H9 (cell line): ENCODE measurements around the gene XRRA1. TPM values are rescaled to one million over a fixed set of nuclear protein-coding genes. Genes with fewer than 3 reads are reported as not detected.

Experiments used
- DNase-seq: peaks from one replicate; pipeline ENCODE4 v3.0.0-alpha.2; 2017
- H2AFZ ChIP-seq: one replicate; pipeline ENCODE4 v1.6.1; 2013; ENCODE audit warnings: mild to moderate bottlenecking, low read length, control low read depth, moderate library complexity
- H2AK5ac ChIP-seq: 2 replicates; pipeline ENCODE4 v1.6.1; 2013; ENCODE audit warnings: low read length, control low read depth, mixed read lengths; ENCODE audit not compliant: insufficient read length
- H2BK120ac ChIP-seq: one replicate; pipeline ENCODE4 v1.6.1; 2013; ENCODE audit warnings: low read depth, mild to moderate bottlenecking, low read length, control low read depth, inconsistent platforms; ENCODE audit not compliant: poor library complexity, severe bottlenecking
- H2BK12ac ChIP-seq: 2 replicates; pipeline ENCODE4 v1.6.1; 2013; ENCODE audit warnings: low read length, control low read depth, mixed read lengths, low read depth; ENCODE audit not compliant: insufficient read length
- H2BK15ac ChIP-seq: 2 replicates; pipeline ENCODE4 v1.6.1; 2013; ENCODE audit warnings: low read depth, low read length, control low read depth
- H2BK20ac ChIP-seq: one replicate; pipeline ENCODE4 v1.6.1; 2013; ENCODE audit warnings: low read depth, mild to moderate bottlenecking, low read length, control low read depth, inconsistent platforms; ENCODE audit not compliant: poor library complexity, severe bottlenecking
- H2BK5ac ChIP-seq: 2 replicates; pipeline ENCODE4 v1.6.1; 2013; ENCODE audit warnings: low read length, control low read depth, mixed read lengths; ENCODE audit not compliant: insufficient read length
- H3K14ac ChIP-seq: 2 replicates; pipeline ENCODE4 v1.6.1; 2013; ENCODE audit warnings: low read length, control low read depth; ENCODE audit not compliant: insufficient read depth
- H3K18ac ChIP-seq: 2 replicates; pipeline ENCODE4 v1.6.1; 2013; ENCODE audit warnings: low read depth, mild to moderate bottlenecking, mixed read lengths, low read length, control low read depth; ENCODE audit not compliant: insufficient read length
- H3K23ac ChIP-seq: 2 replicates; pipeline ENCODE4 v1.6.1; 2013; ENCODE audit warnings: low read length, control low read depth, mixed read lengths, low read depth; ENCODE audit not compliant: insufficient read length
- H3K23me2 ChIP-seq: 2 replicates; pipeline ENCODE4 v1.6.1; 2013; ENCODE audit warnings: low read depth, mild to moderate bottlenecking, mixed read lengths, low read length, control low read depth; ENCODE audit not compliant: insufficient read length, poor library complexity, severe bottlenecking
- H3K27ac ChIP-seq: 2 replicates; pipeline ENCODE4 v1.5.1; 2013; ENCODE audit warnings: low read length, control low read depth, mixed read lengths, low read depth; ENCODE audit not compliant: insufficient read length
- H3K27me3 ChIP-seq: 2 replicates; pipeline ENCODE4 v1.6.1; 2013; ENCODE audit warnings: low read length, control low read depth, inconsistent platforms; ENCODE audit not compliant: insufficient read depth
- H3K4ac ChIP-seq: 2 replicates; pipeline ENCODE4 v1.6.1; 2013; ENCODE audit warnings: low read depth, mild to moderate bottlenecking, control low read depth, inconsistent platforms, low read length, moderate library complexity
- H3K4me1 ChIP-seq: 2 replicates; pipeline ENCODE4 v1.6.1; 2013; ENCODE audit warnings: low read length, control low read depth, inconsistent platforms; ENCODE audit not compliant: insufficient read depth
- H3K4me2 ChIP-seq: 2 replicates; pipeline ENCODE4 v1.6.1; 2013; ENCODE audit warnings: low read length, control low read depth, mixed read lengths; ENCODE audit not compliant: insufficient read length, insufficient read depth
- H3K56ac ChIP-seq: 2 replicates; pipeline ENCODE4 v1.6.1; 2013; ENCODE audit warnings: low read depth, mild to moderate bottlenecking, mixed read lengths, low read length, control low read depth; ENCODE audit not compliant: insufficient read length
- H3K79me1 ChIP-seq: 2 replicates; pipeline ENCODE4 v1.6.1; 2013; ENCODE audit warnings: low read depth, mild to moderate bottlenecking, moderate library complexity, low read length, control low read depth, inconsistent platforms; ENCODE audit not compliant: insufficient read depth, poor library complexity, severe bottlenecking
- H3K79me2 ChIP-seq: 2 replicates; pipeline ENCODE4 v1.6.1; 2013; ENCODE audit warnings: low read length, control low read depth, inconsistent platforms; ENCODE audit not compliant: insufficient read depth
- H3K9ac ChIP-seq: 2 replicates; pipeline ENCODE4 v1.6.1; 2013; ENCODE audit warnings: low read length, control low read depth, mixed read lengths; ENCODE audit not compliant: insufficient read length; ENCODE audit errors: extremely low read depth
- H3K9me3 ChIP-seq: one replicate; pipeline ENCODE4 v1.6.1; 2013; ENCODE audit warnings: low read depth, low read length, inconsistent platforms; ENCODE audit not compliant: control insufficient read depth
- H3T11ph ChIP-seq: one replicate; pipeline ENCODE4 v1.6.1; 2013; ENCODE audit warnings: mild to moderate bottlenecking, low read length, control low read depth, inconsistent platforms
- H4K20me1 ChIP-seq: one replicate; pipeline ENCODE4 v1.6.1; 2013; ENCODE audit not compliant: control insufficient read depth, insufficient read length, insufficient read depth
- H4K5ac ChIP-seq: 2 replicates; pipeline ENCODE4 v1.6.1; 2013; ENCODE audit warnings: low read depth, mild to moderate bottlenecking, mixed read lengths, low read length, control low read depth; ENCODE audit not compliant: insufficient read length
- H4K8ac ChIP-seq: replicated peaks from 2 replicates; pipeline ENCODE4 v1.6.1; 2013; ENCODE audit warnings: low read length, control low read depth, mixed read lengths, low read depth; ENCODE audit not compliant: insufficient read length
- H4K91ac ChIP-seq: 2 replicates; pipeline ENCODE4 v1.6.1; 2013; ENCODE audit warnings: low read depth, mild to moderate bottlenecking, moderate library complexity, mixed read lengths, low read length, control low read depth; ENCODE audit not compliant: insufficient read length
- H3K27ac Mint-ChIP-seq, 3 experiments: 2 replicates in 2 of 3; 3 replicates in 1 of 3; pipeline ENCODE4 v1.8.0; 2020 to 2021; ENCODE audit warnings: mixed read lengths in 3 of 3, mild to moderate bottlenecking in 1 of 3, moderate library complexity in 1 of 3
- H3K27me3 Mint-ChIP-seq: 2 replicates; pipeline ENCODE4 v1.8.0; 2021; ENCODE audit warnings: low read depth, mild to moderate bottlenecking, moderate library complexity, mixed read lengths
- H3K36me3 Mint-ChIP-seq, 3 experiments: 2 replicates in 2 of 3; 3 replicates in 1 of 3; pipeline ENCODE4 v1.8.0; 2020 to 2021; ENCODE audit warnings: low read depth in 3 of 3, mixed read lengths in 3 of 3; ENCODE audit not compliant: insufficient read depth in 1 of 3
- H3K4me1 Mint-ChIP-seq, 2 experiments: 2 replicates each; pipeline ENCODE4 v1.8.0; 2020; ENCODE audit warnings: mixed read lengths in 2 of 2
- H3K4me3 Mint-ChIP-seq, 2 experiments: 2 replicates in 1 of 2; 3 replicates in 1 of 2; pipeline ENCODE4 v1.8.0; 2020 to 2021; ENCODE audit warnings: mild to moderate bottlenecking in 2 of 2, mixed read lengths in 2 of 2, moderate library complexity in 1 of 2
- H3K9me3 Mint-ChIP-seq, 2 experiments: 2 replicates in 1 of 2; 3 replicates in 1 of 2; pipeline ENCODE4 v1.8.0; 2020; ENCODE audit warnings: mild to moderate bottlenecking in 2 of 2, mixed read lengths in 2 of 2, moderate library complexity in 1 of 2
- WGBS: extraction: QIAGEN DNeasy Blood & Tissue Kit; methylation state at CpG from one replicate; pipeline ENCODE4 v1.1.7; 2013; ENCODE audit warnings: missing lambda C conversion rate, low lambda C conversion rate, mixed read lengths; ENCODE audit not compliant: insufficient read length; ENCODE audit errors: extremely low coverage; 5-methylcytosine and 5-hydroxymethylcytosine counted together
- total RNA-seq: library from RNA; stranded (reverse); gene quantifications from 2 replicates; pipeline ENCODE4 v1.2.1, GENCODE V29; 2021
- TF ChIP-seq, protein P1 (sequence below): fragments of 200-600 bp; sonication (generic); conservative IDR thresholded peaks from 3 replicates; pipeline ENCODE4 v1.8.0; 2021; ENCODE audit warnings: antibody characterized with exemption, mild to moderate bottlenecking

The XRRA1 gene
- total RNA-seq, 1 experiment from 2014 or later, result 4.5 TPM

DNA sequence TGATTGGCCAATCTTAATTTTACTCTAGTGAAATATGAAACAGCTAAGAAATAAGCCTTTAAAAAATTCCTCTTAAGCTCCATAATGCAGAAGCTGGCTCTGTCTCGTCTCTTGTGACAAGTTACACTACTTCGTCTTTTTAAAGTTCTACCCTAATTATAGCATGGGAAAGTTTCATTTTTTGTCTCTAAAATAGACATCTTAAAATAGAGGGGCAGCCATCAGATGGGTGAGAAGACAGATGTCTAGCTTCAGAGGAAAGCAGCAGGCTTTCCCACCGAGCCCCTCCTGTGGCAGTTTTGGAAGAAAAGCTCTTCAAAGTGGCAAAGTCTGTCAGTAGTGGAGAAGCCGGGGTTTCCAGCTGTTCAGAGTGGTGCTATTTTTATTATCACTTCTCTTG, 39.5 kb downstream of the XRRA1 start:
- H3K4me3 Mint-ChIP-seq, result no peak overlapping the region
- no peak overlapping the region for H3K27ac ChIP-seq

More for the DNA sequence above, 39.5 kb downstream of the XRRA1 start:
- Mint-ChIP-seq H3K4me1 (no peaks in the 10 kb centered on the region), H3K9me3 (no peaks in the 10 kb centered on the region), H3K36me3 (no peaks in the 10 kb centered on the region), H3K27ac (no peak overlapping the region), H3K27me3 (no peaks in the 10 kb centered on the region)
- Histone ChIP-seq H2BK20ac (no peak overlapping the region), H4K5ac (no peak overlapping the region), H3K23me2 (no peaks in the 10 kb centered on the region), H2BK12ac (no peak overlapping the region), H3K18ac (no peak overlapping the region), H2AFZ (no peak overlapping the region), H4K20me1 (no peaks in the 10 kb centered on the region), H3K9ac (no peak overlapping the region), H3K4me1 (no peaks in the 10 kb centered on the region), H4K8ac (no peak overlapping the region), H3K79me1 (no peaks in the 10 kb centered on the region), H3K14ac (no peak overlapping the region), H3K4me2 (no peak overlapping the region), H3K79me2 (no peaks in the 10 kb centered on the region), H2BK15ac (no peak overlapping the region), H2BK120ac (no peak overlapping the region), H3K23ac (no peak overlapping the region), H4K91ac (no peak overlapping the region), H2AK5ac (no peak overlapping the region), H3K9me3 (no peaks in the 10 kb centered on the region), H2BK5ac (no peak overlapping the region), H3K56ac (no peak overlapping the region), H3T11ph (no peak overlapping the region), H3K27me3 (no peaks in the 10 kb centered on the region; the same call in 1 of the 2 replicates), H3K4ac (no peak overlapping the region)
- TF ChIP-seq, protein P1, sequence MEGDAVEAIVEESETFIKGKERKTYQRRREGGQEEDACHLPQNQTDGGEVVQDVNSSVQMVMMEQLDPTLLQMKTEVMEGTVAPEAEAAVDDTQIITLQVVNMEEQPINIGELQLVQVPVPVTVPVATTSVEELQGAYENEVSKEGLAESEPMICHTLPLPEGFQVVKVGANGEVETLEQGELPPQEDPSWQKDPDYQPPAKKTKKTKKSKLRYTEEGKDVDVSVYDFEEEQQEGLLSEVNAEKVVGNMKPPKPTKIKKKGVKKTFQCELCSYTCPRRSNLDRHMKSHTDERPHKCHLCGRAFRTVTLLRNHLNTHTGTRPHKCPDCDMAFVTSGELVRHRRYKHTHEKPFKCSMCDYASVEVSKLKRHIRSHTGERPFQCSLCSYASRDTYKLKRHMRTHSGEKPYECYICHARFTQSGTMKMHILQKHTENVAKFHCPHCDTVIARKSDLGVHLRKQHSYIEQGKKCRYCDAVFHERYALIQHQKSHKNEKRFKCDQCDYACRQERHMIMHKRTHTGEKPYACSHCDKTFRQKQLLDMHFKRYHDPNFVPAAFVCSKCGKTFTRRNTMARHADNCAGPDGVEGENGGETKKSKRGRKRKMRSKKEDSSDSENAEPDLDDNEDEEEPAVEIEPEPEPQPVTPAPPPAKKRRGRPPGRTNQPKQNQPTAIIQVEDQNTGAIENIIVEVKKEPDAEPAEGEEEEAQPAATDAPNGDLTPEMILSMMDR, result no peak
- no CpG with 5 or more reads among the region's 4 CpGs for WGBS
- DNase-seq, result no peak
